Endothelial cell of umbilical vein (primary cell): Measurements from ENCODE around the gene MCEMP1. TPM values are rescaled to one million over a fixed set of nuclear protein-coding genes. Genes with fewer than 3 reads are reported as not detected.

Experiments used
- BruUV-seq: library from RNA; stranded (reverse); fragments of 400-500 nt; replicated peaks from 2 replicates; lab custom pipeline; 2021; lab: Mats Ljungman, UMichigan
- CTCF ChIA-PET: fragments of 300-600, 350-600 bp; sonication (Branson Sonifier 250); formaldehyde crosslinking; loops from one replicate; lab custom pipeline; 2021; ENCODE audit warnings: antibody characterized with exemption, inconsistent platforms; lab: Charles Lee
- POLR2A ChIA-PET: fragments of 300-600, 350-600 bp; sonication (Branson Sonifier 250); formaldehyde crosslinking; loops from one replicate; lab custom pipeline; 2021; ENCODE audit warnings: antibody characterized with exemption, inconsistent platforms; lab: Charles Lee
- DNase-seq: peaks from one replicate; pipeline ENCODE4 v3.0.0-alpha.2; 2011; ENCODE audit warnings: low read depth, low spot score
- FAIRE-seq: peaks from 2 replicates; lab custom pipeline; 2011; peaks lifted over from hg19 to GRCh38; lab: Jason Lieb, UNC
- H2AFZ ChIP-seq: 2 replicates; pipeline ENCODE4 v1.6.0; 2012; ENCODE audit warnings: low read depth, low read length, control low read depth, inconsistent platforms
- H3K27ac ChIP-seq: 2 replicates; pipeline ENCODE4 v1.5.1; 2011; ENCODE audit warnings: low read depth, mild to moderate bottlenecking, control low read depth, low read length, moderate library complexity; ENCODE audit not compliant: insufficient read depth
- H3K27me3 ChIP-seq, 2 experiments: 2 replicates each; pipeline versions ENCODE4 v1.6.0 to v1.6.1; 2011; ENCODE audit warnings: low read length in 2 of 2, mixed read lengths in 1 of 2; ENCODE audit not compliant: control insufficient read depth in 2 of 2, insufficient read depth in 2 of 2
- H3K36me3 ChIP-seq, 2 experiments: 2 replicates in 1 of 2; 3 replicates in 1 of 2; pipeline ENCODE4 v1.5.1; 2011; ENCODE audit warnings: low read length in 2 of 2, mild to moderate bottlenecking in 1 of 2, moderate library complexity in 1 of 2; ENCODE audit not compliant: control insufficient read depth in 2 of 2, insufficient read depth in 2 of 2; ENCODE audit errors: extremely low read depth in 1 of 2
- H3K4me1 ChIP-seq: 3 replicates; pipeline ENCODE4 v1.5.1; 2011; ENCODE audit warnings: mild to moderate bottlenecking, low read length; ENCODE audit not compliant: control insufficient read depth, insufficient read depth; ENCODE audit errors: extremely low read depth
- H3K4me2 ChIP-seq: 2 replicates; pipeline ENCODE4 v1.6.1; 2011; ENCODE audit warnings: low read length, control low read depth, mixed read lengths; ENCODE audit not compliant: insufficient read depth
- H3K4me3 ChIP-seq, 3 experiments: fragments of 200-600 bp in 1 of 3; sonication (generic), shearing (Covaris generic) in 1 of 3; replicated peaks in 1 of 3; 2 replicates each; pipeline ENCODE4 v1.5.1; 2011 to 2016; ENCODE audit warnings: control low read depth in 3 of 3, low read length in 3 of 3, mild to moderate bottlenecking in 2 of 3, inconsistent platforms in 1 of 3, low read depth in 1 of 3, moderate library complexity in 1 of 3; ENCODE audit not compliant: insufficient read depth in 1 of 3
- H3K79me2 ChIP-seq: 2 replicates; pipeline ENCODE4 v1.6.0; 2012; ENCODE audit warnings: low read length, inconsistent platforms; ENCODE audit not compliant: control insufficient read depth, insufficient read depth
- H3K9ac ChIP-seq: replicated peaks from 2 replicates; pipeline ENCODE3; 2011; ENCODE audit warnings: low read length, control low read depth; ENCODE audit not compliant: insufficient read depth; ENCODE audit errors: extremely low read depth
- H3K9me1 ChIP-seq: replicated peaks from 3 replicates; pipeline ENCODE4 v1.6.0; 2011; ENCODE audit warnings: mild to moderate bottlenecking, low read length; ENCODE audit not compliant: control insufficient read depth, insufficient read depth; ENCODE audit errors: extremely low read depth
- H3K9me3 ChIP-seq: replicated peaks from 2 replicates; pipeline ENCODE4 v1.5.1; 2012; ENCODE audit warnings: low read length, inconsistent platforms; ENCODE audit not compliant: control insufficient read depth, insufficient read depth
- H4K20me1 ChIP-seq: replicated peaks from 2 replicates; pipeline ENCODE3; 2011; ENCODE audit warnings: mild to moderate bottlenecking, low read length; ENCODE audit not compliant: control insufficient read depth, insufficient read depth; ENCODE audit errors: extremely low read depth
- EZH2 ChIP-seq: IDR thresholded peaks from 2 replicates; pipeline ENCODE4 v1.6.1; 2012; ENCODE audit warnings: borderline replicate concordance, low read depth, mild to moderate bottlenecking, moderate library complexity, low read length, inconsistent platforms; ENCODE audit not compliant: severe bottlenecking
- FOS ChIP-seq: IDR thresholded peaks from 2 replicates; pipeline ENCODE4 v1.6.1; 2011; ENCODE audit warnings: mild to moderate bottlenecking, low read length, moderate library complexity, borderline replicate concordance; ENCODE audit not compliant: insufficient read depth
- GATA2 ChIP-seq: IDR thresholded peaks from 2 replicates; pipeline ENCODE4 v1.7.0; 2011; ENCODE audit warnings: low read depth, mild to moderate bottlenecking, moderate library complexity, mixed read lengths, low read length; ENCODE audit not compliant: insufficient read length, insufficient read depth
- JUN ChIP-seq: IDR thresholded peaks from 2 replicates; pipeline ENCODE4 v1.6.1; 2011; ENCODE audit warnings: borderline replicate concordance, low read depth; ENCODE audit not compliant: insufficient read length, insufficient read depth
- MYC ChIP-seq: IDR thresholded peaks from one replicate; pipeline ENCODE4 v1.6.1; 2011; ENCODE audit warnings: mild to moderate bottlenecking, low read depth, low read length
- POLR2A ChIP-seq: IDR thresholded peaks from 2 replicates; pipeline ENCODE4 v1.6.1; 2012; ENCODE audit warnings: low read depth, mild to moderate bottlenecking, control low read depth, low read length
- POLR2AphosphoS5 ChIP-seq: IDR thresholded peaks from 2 replicates; pipeline ENCODE4 v1.6.1; 2012; ENCODE audit warnings: low read depth, mild to moderate bottlenecking, control low read depth, low read length, moderate library complexity; ENCODE audit not compliant: insufficient read depth
- dilution Hi-C: fragments of 300-500 bp; cut with MboI; formaldehyde crosslinking; loops from one replicate; pipeline ENCODE4 v1.15.0; 2019; ENCODE audit warnings: low sequenced_read_pairs; ENCODE audit not compliant: extremely low pct_ligation_motif_present
- intact Hi-C: fragments of 100-400 bp; cut with micrococcal nuclease; formaldehyde crosslinking; loops from one replicate; pipeline ENCODE4 v1.10.0; 2022
- polyA plus RNA-seq, 4 experiments: library from polyadenylated mRNA; depleted of rRNA in 3 of 4; stranded (reverse) in 3 of 4; unstranded in 1 of 4; fragments of >200 nt; gene quantifications; 2 replicates each; pipeline versions ENCODE4 v1.2.1 to v1.2.3, GENCODE V29; 2011 to 2012; ENCODE audit warnings: missing spikeins in 1 of 4
- total RNA-seq: library from RNA; stranded (reverse); gene quantifications from 2 replicates; pipeline ENCODE4 v1.2.3, GENCODE V29; 2021
- TF ChIP-seq, protein P1 (sequence below), 2 donors: IDR thresholded peaks; 1 replicate in 1 of 2; 2 replicates in 1 of 2; pipeline ENCODE4 v1.5.1; 2011; ENCODE audit warnings: low read length in 2 of 2, mild to moderate bottlenecking in 2 of 2, moderate library complexity in 2 of 2, control low read depth in 1 of 2, inconsistent platforms in 1 of 2, low read depth in 1 of 2; ENCODE audit not compliant: insufficient read depth in 1 of 2; ENCODE audit errors: extremely low read depth in 1 of 2
- TF ChIP-seq, protein P2 (sequence below): IDR thresholded peaks from 2 replicates; pipeline ENCODE4 v1.6.1; 2011; ENCODE audit not compliant: insufficient read depth, insufficient read length

The MCEMP1 gene
- total and polyA plus RNA-seq, 2 donors (not counting 3 experiments of a cell fraction or from before 2014, with no cell fraction given) = not detected

DNA sequence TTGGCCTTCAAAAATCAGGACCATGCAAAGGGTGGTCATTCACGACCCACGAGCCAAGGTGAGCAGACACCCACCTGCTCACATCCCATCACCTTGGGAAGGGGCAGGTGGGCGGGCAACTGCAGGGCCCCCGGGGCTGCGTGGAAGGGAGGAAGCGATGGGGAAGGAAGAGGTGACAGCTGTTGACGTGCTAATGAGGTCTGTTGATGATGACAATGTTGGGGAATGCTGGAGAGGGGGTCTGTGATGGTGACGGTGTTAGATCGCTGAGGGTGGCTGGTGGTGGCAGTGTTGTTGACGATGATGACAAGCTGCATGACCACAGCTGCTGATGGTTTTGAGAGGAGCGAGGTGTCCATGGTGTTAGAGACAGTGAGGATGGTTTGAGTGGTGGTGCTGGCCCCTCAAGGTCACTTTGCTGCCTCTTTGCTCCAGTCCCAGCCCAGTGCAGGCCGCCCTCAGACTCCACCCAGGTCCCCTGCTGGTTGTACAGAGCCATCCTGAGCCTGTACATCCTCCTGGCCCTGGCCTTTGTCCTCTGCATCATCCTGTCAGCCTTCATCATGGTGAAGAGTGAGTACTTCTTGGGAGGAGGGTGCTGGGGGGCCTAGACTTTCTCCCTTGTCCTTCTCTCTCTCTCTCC is 900 bp downstream of the MCEMP1 start:
- Histone ChIP-seq H3K27me3 (peaks cover 2 to 3% of the 10 kb centered on the region in 2 experiments), H3K9me3 (no peaks in the 10 kb centered on the region), H3K36me3 (peaks cover 0 to 3% of the 10 kb centered on the region in 2 experiments), H3K4me1 (peaks cover 7% of the 10 kb centered on the region), H3K9me1 (no peaks in the 10 kb centered on the region), H4K20me1 (no peaks in the 10 kb centered on the region), H3K4me2 (no peak overlapping the region), H3K79me2 (peaks cover 20% of the 10 kb centered on the region), H3K9ac (no peak overlapping the region), H3K27ac (no peak overlapping the region), H2AFZ (no peak overlapping the region), H3K4me3 (no peak overlapping the region)
- no peak for FAIRE-seq
- BruUV-seq = no TSS peak
- POLR2A ChIA-PET = interaction anchor here (0.5 kb wide), 1 partner anchor 127 kb away, joined by 3 read pairs; no protein-coding TSS in a partner anchor
- intact Hi-C loops = no loop called here
- CTCF ChIA-PET = interaction anchor here (0.6 to 1.7 kb wide), 3 partner anchors 109 to 324 kb away, joined by 3 to 18 read pairs (median 3); no protein-coding TSS in a partner anchor
- dilution Hi-C loops = no loop called here
- DNase-seq = no peak
- no peak for TF ChIP-seq GATA2
- TF ChIP-seq POLR2AphosphoS5 = no peak
- TF ChIP-seq, protein P1, sequence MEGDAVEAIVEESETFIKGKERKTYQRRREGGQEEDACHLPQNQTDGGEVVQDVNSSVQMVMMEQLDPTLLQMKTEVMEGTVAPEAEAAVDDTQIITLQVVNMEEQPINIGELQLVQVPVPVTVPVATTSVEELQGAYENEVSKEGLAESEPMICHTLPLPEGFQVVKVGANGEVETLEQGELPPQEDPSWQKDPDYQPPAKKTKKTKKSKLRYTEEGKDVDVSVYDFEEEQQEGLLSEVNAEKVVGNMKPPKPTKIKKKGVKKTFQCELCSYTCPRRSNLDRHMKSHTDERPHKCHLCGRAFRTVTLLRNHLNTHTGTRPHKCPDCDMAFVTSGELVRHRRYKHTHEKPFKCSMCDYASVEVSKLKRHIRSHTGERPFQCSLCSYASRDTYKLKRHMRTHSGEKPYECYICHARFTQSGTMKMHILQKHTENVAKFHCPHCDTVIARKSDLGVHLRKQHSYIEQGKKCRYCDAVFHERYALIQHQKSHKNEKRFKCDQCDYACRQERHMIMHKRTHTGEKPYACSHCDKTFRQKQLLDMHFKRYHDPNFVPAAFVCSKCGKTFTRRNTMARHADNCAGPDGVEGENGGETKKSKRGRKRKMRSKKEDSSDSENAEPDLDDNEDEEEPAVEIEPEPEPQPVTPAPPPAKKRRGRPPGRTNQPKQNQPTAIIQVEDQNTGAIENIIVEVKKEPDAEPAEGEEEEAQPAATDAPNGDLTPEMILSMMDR (IDR thresholded peaks at IDR 0.05; ENCODE audit: extremely low read depth in 1 of 2, insufficient read depth in 1 of 2, low read depth in 1 of 2, low read length in 2 of 2) = no peak
- TF ChIP-seq, protein P2, sequence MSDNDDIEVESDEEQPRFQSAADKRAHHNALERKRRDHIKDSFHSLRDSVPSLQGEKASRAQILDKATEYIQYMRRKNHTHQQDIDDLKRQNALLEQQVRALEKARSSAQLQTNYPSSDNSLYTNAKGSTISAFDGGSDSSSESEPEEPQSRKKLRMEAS = no peak
- no peak for TF ChIP-seq FOS
- no peak for TF ChIP-seq MYC
- no peak for TF ChIP-seq POLR2A
- TF ChIP-seq JUN = no peak
- no peak for TF ChIP-seq EZH2
